Body of pancreas (tissue), 4 donors: ENCODE results near the gene CD74.

Experiments used
- CTCF ChIP-seq, 7 experiments: fragments of 450-650 bp in 4 of 7; fragments of 200-600 bp in 3 of 7; sonication (generic) in 3 of 7; IDR thresholded peaks; one replicate each; pipeline ENCODE4 v1.5.1; 2016 to 2019; ENCODE audit warnings: antibody characterized with exemption in 7 of 7
- POLR2A ChIP-seq, 3 donors: fragments of 450-650 bp; IDR thresholded peaks; one replicate each; pipeline ENCODE4 v1.6.1; 2016; ENCODE audit warnings: antibody characterized with exemption in 3 of 3, mild to moderate bottlenecking in 2 of 3

- peak; percentile 77 to 99 (median 95) for TF ChIP-seq CTCF (IDR thresholded peaks at IDR 0.05)
- peak; percentile 55 to 87 (median 84) for TF ChIP-seq POLR2A (IDR thresholded peaks at IDR 0.05)
Observed at GRCh38 chr5:150449517-150450339, 37.0 kb upstream of the CD74 start, which contains the start of gene RPS14.
